ENCODE measurements around the gene SERTM1. TPM values are rescaled to one million over a fixed set of nuclear protein-coding genes. Genes with fewer than 3 reads are reported as not detected.

The SERTM1 gene
- not detected in 2 replicates for total RNA-seq

DNA sequence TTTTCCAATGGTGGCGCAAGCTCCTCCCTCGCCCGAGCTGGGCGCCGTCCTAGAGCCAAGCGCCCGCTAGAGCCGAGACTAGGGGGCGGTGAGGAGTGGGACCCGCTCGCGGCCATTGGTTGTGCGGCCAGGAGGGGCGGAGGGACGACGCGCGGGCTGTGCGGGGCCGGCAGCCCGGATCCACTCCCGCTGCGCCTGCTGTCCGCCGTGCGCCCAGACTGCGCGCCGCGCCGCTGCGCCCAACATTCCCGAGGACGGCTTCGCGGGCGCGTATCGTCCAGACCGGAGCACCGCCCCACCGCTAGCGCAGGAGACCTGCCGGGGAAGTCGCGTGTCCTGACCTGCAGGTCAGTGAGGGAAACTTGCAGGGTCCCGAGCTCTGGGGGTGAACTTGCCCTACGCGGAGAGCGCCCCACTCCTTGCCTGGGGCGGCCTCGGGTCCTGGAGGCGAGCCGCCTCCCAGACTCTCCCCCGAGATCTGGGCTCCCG lies at the start of gene SERTM1:
SERTM1 (plus strand) TSS at position 183 of the 489 bp plus-strand sequence. CDS start 21,059 bp downstream, outside the sequence.

Other genes with a start within 250 kb of the SERTM1 start
- gene CCNA1, start 241.5 kb upstream of the SERTM1 start, total RNA-seq = 0.13 and 0.22 TPM in 2 replicates
- 2.9 and 4.3 TPM in 2 replicates for gene RFXAP, start 145.2 kb downstream of the SERTM1 start, total RNA-seq
- gene SMAD9, start 246.2 kb downstream of the SERTM1 start, total RNA-seq = 24.2 and 30.6 TPM in 2 replicates

All from articular chondrocyte of knee joint (primary cell).